GM12878 (cell line): Measurements from ENCODE around the gene PPP1CC. TPM values are rescaled to one million over a fixed set of nuclear protein-coding genes. Genes with fewer than 3 reads are reported as not detected.

Experiments used
- BACH1 ChIP-seq: fragments of 450-650 bp; IDR thresholded peaks from 2 replicates; pipeline ENCODE4 v1.6.1; 2017; ENCODE audit warnings: mild to moderate bottlenecking, borderline replicate concordance
- BMI1 ChIP-seq: fragments of 450-650 bp; IDR thresholded peaks from 2 replicates; pipeline ENCODE4 v1.6.1; 2016; ENCODE audit warnings: mild to moderate bottlenecking, moderate library complexity, borderline replicate concordance
- EGR1 ChIP-seq, 2 experiments: IDR thresholded peaks; 1 replicate in 1 of 2; 2 replicates in 1 of 2; pipeline ENCODE4 v1.6.1; 2011 to 2012; ENCODE audit warnings: low read depth in 2 of 2, low read length in 2 of 2, borderline replicate concordance in 1 of 2, mild to moderate bottlenecking in 1 of 2, moderate library complexity in 1 of 2
- EZH2 ChIP-seq: IDR thresholded peaks from 2 replicates; pipeline ENCODE4 v1.6.1; 2012; ENCODE audit warnings: low read depth, mild to moderate bottlenecking, control low read depth, inconsistent platforms, low read length, borderline replicate concordance; ENCODE audit not compliant: control insufficient read depth
- GABPA ChIP-seq: IDR thresholded peaks from 2 replicates; pipeline ENCODE4 v1.6.1; 2014; ENCODE audit warnings: antibody characterized with exemption, low read depth, mild to moderate bottlenecking, inconsistent platforms
- HDAC6 ChIP-seq: fragments of 200-600 bp; sonication (generic); IDR thresholded peaks from one replicate; pipeline ENCODE4 v1.8.0; 2017; ENCODE audit warnings: antibody characterized with exemption; ENCODE audit not compliant: unreplicated experiment
- NFXL1 ChIP-seq: fragments of 450-650 bp; IDR thresholded peaks from 2 replicates; pipeline ENCODE4 v1.6.1; 2017; ENCODE audit warnings: antibody characterized with exemption, mild to moderate bottlenecking, borderline replicate concordance
- NFYB ChIP-seq: IDR thresholded peaks from 2 replicates; pipeline ENCODE4 v1.6.1; 2011; ENCODE audit warnings: low read depth, mild to moderate bottlenecking, low read length, improper control_type of control experiment, moderate library complexity; ENCODE audit not compliant: insufficient read depth
- PAX5 ChIP-seq: IDR thresholded peaks from 2 replicates; pipeline ENCODE4 v1.6.1; 2011; ENCODE audit warnings: low read depth, low read length, borderline replicate concordance
- POLR2A ChIP-seq: IDR thresholded peaks from 2 replicates; pipeline ENCODE4 v1.6.1; 2011; ENCODE audit warnings: low read depth, mild to moderate bottlenecking, low read length
- RUNX3 ChIP-seq: IDR thresholded peaks from 2 replicates; pipeline ENCODE4 v1.6.1; 2012; ENCODE audit warnings: low read length, inconsistent platforms
- SIX5 ChIP-seq: IDR thresholded peaks from 2 replicates; pipeline ENCODE4 v1.6.1; 2011; ENCODE audit warnings: mild to moderate bottlenecking, low read depth, low read length, moderate library complexity; ENCODE audit not compliant: severe bottlenecking
- SUPT20H ChIP-seq: IDR thresholded peaks from 2 replicates; pipeline ENCODE4 v1.6.1; 2011; ENCODE audit warnings: low read depth, mild to moderate bottlenecking, low read length, moderate library complexity, borderline replicate concordance; ENCODE audit not compliant: control insufficient read depth
- USF1 ChIP-seq: IDR thresholded peaks from 2 replicates; pipeline ENCODE4 v1.6.1; 2011; ENCODE audit warnings: borderline replicate concordance, low read depth, mild to moderate bottlenecking, moderate library complexity, mixed read lengths, low read length; ENCODE audit not compliant: insufficient read depth; ENCODE audit errors: extremely low read length
- ZNF592 ChIP-seq: fragments of 450-650 bp; IDR thresholded peaks from 2 replicates; pipeline ENCODE4 v1.6.1; 2017; ENCODE audit warnings: mild to moderate bottlenecking, moderate library complexity
- polyA plus RNA-seq, 11 experiments: library from polyadenylated mRNA; depleted of rRNA in 4 of 11; unstranded in 6 of 11; stranded (reverse) in 5 of 11; fragments of >200 nt; fragmentation: Nextera tagmentation in 4 of 11; fragmentation: Illumina TruSeq in 1 of 11; extraction: Ambion mirVana in 4 of 11; extraction: Trizol in 1 of 11; gene quantifications; 1 replicate in 1 of 11; 2 replicates in 10 of 11; pipeline versions ENCODE4 v1.2.1 to v1.2.3, GENCODE V29; 2011 to 2016; ENCODE audit warnings: inconsistent platforms in 2 of 11, missing spikeins in 2 of 11, low read depth in 1 of 11
- total RNA-seq, 4 experiments: library from RNA; depleted of rRNA in 3 of 4; stranded (reverse); fragments of >200 nt in 3 of 4; fragmentation: Illumina TruSeq in 1 of 4; extraction: Trizol in 1 of 4; gene quantifications; 2 replicates each; pipeline versions ENCODE4 v1.2.1 to v1.2.3, GENCODE V29; 2013 to 2021
- TF ChIP-seq, protein P1 (sequence below): fragments of 450-650 bp; IDR thresholded peaks from 2 replicates; pipeline ENCODE4 v1.6.1; 2018; ENCODE audit warnings: mild to moderate bottlenecking, low read depth, moderate library complexity; ENCODE audit not compliant: partially characterized antibody
- TF ChIP-seq, protein P2 (sequence below): fragments of 450-650 bp; IDR thresholded peaks from 2 replicates; pipeline ENCODE4 v1.6.1; 2016; ENCODE audit warnings: mild to moderate bottlenecking
- TF ChIP-seq, protein P3 (sequence below): IDR thresholded peaks from 2 replicates; pipeline ENCODE4 v1.6.1; 2011; ENCODE audit warnings: low read depth, low read length, improper control_type of control experiment, borderline replicate concordance

Gene PPP1CC
- total and polyA plus RNA-seq, 10 of the 15 experiments (the other 5 are each of a cell fraction or from before 2014, with no cell fraction given): 64.4 to 279 (median 157) TPM

DNA sequence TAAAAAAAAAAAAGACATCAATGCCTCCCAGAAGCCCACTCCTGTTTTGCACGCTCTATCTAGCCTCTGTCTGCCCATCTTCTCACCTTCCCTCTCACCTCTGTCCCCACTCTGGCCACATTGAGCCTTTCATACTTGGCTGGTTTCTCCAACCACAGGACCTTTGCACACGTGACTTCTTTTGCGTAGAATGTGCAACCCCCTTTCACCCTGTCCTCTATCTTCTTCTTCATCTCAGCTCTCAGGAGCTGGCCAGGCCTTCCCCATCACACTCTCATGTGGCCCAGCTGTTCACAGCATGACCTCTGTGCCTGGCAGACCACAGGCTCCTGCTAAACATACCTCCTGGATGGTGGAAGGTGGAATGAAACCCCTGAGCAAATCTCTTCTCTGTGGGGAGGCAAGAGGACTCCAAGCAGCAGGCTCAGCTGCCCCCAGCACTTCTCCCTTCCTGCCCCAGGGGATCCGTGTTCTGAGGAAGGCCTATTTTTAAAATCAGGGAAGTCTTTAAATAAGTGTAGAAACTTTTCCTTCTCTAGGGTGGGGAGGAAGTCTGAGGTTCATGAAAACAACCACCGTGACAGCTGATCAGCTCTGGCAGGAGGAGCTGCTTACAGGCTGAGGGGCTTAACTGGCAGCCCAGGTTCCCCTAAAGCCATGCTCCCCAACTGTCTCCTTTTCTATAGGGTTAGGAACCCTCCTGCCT is 65.3 kb downstream of the PPP1CC start (continued):
- TF ChIP-seq GABPA (no peak), EZH2 (no peak), USF1 (peak; percentile 76), POLR2A (0 out of 2 replicates have a peak, but pooled peaks have one; percentile 38), BACH1 (peak; percentile 42; the same call in 1 of the 2 replicates), SUPT20H (no peak), SIX5 (no peak), PAX5 (peak; percentile 98), BMI1 (no peak), EGR1 (IDR thresholded peaks at IDR 0.05; ENCODE audit: borderline replicate concordance in 1 of 2, low read depth in 2 of 2, low read length in 2 of 2) (no peak), HDAC6 (no peak), RUNX3 (peak; percentile 91), NFYB (peak; percentile 8; the same call in 1 of the 2 replicates), NFXL1 (no peak), ZNF592 (no peak)
- TF ChIP-seq, protein P1, sequence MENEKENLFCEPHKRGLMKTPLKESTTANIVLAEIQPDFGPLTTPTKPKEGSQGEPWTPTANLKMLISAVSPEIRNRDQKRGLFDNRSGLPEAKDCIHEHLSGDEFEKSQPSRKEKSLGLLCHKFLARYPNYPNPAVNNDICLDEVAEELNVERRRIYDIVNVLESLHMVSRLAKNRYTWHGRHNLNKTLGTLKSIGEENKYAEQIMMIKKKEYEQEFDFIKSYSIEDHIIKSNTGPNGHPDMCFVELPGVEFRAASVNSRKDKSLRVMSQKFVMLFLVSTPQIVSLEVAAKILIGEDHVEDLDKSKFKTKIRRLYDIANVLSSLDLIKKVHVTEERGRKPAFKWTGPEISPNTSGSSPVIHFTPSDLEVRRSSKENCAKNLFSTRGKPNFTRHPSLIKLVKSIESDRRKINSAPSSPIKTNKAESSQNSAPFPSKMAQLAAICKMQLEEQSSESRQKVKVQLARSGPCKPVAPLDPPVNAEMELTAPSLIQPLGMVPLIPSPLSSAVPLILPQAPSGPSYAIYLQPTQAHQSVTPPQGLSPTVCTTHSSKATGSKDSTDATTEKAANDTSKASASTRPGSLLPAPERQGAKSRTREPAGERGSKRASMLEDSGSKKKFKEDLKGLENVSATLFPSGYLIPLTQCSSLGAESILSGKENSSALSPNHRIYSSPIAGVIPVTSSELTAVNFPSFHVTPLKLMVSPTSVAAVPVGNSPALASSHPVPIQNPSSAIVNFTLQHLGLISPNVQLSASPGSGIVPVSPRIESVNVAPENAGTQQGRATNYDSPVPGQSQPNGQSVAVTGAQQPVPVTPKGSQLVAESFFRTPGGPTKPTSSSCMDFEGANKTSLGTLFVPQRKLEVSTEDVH: peak; percentile 39
- TF ChIP-seq, protein P2, sequence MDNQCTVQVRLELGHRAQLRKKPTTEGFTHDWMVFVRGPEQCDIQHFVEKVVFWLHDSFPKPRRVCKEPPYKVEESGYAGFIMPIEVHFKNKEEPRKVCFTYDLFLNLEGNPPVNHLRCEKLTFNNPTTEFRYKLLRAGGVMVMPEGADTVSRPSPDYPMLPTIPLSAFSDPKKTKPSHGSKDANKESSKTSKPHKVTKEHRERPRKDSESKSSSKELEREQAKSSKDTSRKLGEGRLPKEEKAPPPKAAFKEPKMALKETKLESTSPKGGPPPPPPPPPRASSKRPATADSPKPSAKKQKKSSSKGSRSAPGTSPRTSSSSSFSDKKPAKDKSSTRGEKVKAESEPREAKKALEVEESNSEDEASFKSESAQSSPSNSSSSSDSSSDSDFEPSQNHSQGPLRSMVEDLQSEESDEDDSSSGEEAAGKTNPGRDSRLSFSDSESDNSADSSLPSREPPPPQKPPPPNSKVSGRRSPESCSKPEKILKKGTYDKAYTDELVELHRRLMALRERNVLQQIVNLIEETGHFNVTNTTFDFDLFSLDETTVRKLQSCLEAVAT: peak; percentile 88
- TF ChIP-seq, protein P3, sequence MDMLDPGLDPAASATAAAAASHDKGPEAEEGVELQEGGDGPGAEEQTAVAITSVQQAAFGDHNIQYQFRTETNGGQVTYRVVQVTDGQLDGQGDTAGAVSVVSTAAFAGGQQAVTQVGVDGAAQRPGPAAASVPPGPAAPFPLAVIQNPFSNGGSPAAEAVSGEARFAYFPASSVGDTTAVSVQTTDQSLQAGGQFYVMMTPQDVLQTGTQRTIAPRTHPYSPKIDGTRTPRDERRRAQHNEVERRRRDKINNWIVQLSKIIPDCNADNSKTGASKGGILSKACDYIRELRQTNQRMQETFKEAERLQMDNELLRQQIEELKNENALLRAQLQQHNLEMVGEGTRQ: peak; percentile 81
